GM18511 (cell line): Measurements from ENCODE around the gene NADK2.
A peak's percentile ranks its signal among the peaks of the same experiment; 100 is the strongest.
"Not testable (repeated sequence)": the region's sequence is repeated elsewhere in the genome, so short reads cannot be mapped to it uniquely, and the experiment has no call there.

Experiments used
- ATAC-seq: cut with Tn5 transposase; IDR thresholded peaks from one replicate; pipeline ENCODE4 v1.9.1; 2021; ENCODE audit warnings: mild to moderate bottlenecking, moderate library complexity; ENCODE audit not compliant: unreplicated experiment

Gene NADK2

DNA sequence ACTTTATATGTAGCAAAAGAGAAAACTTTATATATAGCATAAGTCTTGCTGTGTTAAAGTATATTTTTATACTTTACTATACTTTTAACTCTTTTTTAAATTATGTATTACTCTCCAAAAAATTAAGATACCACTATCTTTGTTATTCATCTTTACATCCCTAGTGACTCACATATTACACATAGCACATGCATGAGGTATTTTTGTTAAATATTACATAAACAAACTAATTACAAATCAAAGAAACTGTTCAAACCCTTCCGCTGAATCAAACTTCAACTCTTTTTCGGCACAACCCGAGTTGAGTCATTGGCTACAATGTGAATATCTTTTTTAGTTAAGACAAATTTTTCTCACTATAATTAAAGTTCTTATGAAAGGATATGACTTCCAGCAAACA lies 32.1 kb downstream of the NADK2 start:
- ATAC-seq: no peak

DNA sequence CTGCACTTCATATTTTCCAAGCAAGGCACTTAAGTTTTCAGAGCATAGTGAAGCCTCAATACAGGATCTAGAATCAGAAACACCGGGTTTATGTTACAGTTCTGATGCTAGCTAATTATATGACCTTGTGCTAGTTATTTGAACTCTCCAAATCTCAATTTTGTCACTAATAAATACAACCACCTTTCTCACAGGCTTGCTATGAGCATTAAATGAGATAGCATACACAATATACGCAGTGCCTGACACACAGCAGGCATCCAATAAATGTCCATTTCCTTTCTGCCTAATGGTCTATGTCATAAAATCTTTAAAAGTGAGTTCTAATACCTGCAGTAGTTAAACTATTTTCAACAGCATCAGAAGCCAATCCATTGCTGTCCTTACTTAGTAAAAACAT lies 32.9 kb downstream of the NADK2 start:
- no peak for ATAC-seq

DNA sequence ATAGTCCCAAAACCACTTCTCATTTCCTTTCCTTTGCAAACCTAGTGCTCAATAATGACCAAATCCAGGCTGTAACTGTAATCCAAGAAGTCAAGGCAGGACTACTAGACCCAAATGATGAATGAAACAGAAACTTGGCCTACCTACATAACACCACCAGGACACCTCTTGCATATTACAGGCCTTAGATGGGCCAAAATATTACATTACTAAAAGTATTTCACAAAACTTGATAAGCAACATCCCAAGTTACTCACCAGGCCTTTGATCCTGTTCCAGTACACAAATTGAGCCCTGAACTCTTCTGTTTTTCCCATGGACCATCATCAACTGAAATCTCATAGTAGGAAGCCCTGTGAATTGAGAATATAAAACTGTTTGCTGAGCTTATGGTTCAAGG lies 34.8 kb downstream of the NADK2 start:
- no peak for ATAC-seq

DNA sequence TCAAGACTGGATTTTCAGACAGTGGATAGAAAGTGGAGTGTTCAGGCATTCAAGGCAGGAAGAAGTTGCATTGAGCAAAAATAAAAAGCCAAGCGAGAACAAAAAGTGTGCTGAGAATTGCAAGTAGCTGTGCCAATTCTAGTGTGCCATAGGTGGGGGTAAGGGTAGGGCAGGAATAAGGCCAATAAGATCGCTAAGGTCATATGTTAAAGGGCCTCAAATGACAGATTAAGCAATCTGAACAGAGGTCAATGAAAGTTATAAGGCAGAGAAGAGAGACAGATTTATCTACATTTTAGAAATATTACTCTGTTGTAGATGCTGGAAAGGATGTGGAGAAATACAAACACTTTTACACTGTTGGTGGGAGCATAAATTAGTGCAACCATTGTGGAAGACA lies 36.4 kb downstream of the NADK2 start:
- no peak for ATAC-seq

DNA sequence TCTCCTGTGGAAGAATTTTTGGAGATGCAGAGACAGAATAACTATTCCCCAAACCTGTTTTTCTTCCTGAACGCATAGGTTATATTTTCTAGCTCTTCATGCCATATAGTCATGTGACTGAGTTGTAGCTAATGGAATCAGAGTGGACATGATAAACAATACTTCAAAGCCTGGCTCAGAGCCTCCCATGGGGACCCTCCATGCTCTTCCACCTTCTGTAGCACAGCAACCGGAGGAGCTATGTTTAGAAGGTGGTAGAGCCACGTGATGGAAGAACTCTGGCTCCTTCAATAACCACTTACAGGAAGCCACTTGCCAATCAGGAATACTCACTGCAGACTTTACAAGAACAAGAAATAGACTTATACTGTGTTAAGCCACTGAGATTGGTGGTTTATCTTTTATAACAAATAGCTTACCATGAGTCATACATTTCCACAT lies 39.2 kb downstream of the NADK2 start:
- ATAC-seq: no peak

DNA sequence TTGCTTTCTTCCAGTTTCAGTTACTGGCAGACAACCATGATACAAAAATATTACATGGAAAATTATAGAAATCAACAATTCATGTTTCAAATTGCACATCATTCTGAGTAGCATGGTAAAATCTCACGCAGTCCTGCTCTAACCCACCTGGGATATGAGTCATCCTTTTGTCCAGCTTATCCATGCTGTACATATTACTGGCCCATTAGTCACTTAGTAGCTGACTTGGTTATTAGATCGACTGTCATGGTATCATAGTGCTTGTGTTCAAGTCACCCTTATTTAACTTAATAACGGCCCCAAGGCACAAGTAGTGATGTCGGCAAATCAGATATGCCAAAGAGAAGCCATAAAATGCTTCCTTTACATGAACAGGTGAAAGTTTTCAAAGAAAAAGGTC lies 41.2 kb downstream of the NADK2 start:
- ATAC-seq: no peak

DNA sequence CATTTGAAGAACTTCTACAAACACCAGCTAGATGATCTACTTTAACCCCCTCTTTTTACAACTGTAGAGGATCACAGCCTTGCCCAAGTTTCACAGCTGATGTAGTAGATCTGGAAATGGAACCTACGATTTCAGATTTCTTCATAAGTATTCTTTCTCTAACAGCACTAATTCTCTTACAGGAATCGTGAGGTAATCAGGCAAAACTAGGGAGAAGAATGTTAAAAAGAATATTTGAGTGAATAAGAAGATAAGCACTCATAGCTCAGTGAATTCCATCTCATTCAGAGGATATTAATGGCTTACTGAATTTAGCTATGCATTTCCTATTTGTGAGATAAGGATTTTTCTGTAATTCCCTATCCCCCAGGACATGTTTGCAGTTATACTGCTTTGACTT lies 42.1 kb downstream of the NADK2 start:
- ATAC-seq: no peak

DNA sequence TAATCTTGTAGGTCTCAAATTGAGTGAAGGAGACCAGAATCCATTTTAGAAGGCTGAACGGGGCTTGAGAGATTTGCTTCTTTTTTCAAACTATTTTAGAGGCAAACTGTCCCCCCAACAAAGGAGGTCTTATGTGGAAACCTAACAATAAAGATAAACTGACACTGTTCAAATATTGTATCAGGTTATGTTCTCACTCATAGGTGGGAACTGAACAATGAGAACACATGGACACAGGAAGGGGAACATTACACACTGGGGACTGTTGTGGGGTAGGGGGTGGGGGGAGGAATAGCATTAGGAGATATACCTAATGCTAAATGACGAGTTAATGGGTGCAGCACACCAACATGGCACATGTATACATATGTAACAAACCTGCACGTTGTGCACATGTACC lies 42.9 kb downstream of the NADK2 start:
- ATAC-seq: not testable (repeated sequence)

DNA sequence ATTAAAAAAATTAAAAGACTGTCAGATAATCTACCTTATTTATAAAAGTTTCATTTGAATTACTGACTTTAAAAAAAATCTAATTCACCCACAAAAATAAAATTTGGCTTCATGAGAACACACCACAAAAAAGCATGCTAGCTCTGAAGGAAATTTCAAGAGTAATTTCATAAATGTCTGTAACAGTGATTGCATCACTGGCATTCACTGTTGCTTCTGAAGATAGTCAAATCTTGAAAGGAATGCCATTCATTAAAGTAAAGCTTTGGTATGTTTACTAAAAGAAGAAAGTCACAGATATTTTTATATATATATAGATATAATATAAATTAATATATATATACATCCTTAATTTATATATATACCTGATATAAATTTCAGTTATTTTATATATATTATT lies 43.4 kb downstream of the NADK2 start:
- no peak for ATAC-seq

DNA sequence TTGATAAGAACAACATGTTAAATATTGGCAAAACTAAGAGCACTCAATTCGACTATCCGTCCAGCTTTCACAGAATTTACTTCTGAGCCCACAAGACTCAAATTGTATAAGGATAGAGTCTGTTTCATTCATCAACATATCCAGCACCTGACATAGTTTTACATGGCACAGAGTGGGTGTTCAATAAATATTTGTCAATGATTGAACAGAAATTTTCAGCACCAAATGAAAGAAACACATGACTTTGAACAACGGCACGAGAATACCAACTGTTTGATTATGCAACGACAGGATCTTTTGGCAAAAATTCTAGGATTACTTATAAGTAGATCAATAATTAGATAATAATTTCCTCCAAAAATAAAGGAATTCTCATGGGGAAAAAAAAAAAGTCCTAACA lies 48.0 kb downstream of the NADK2 start:
- ATAC-seq: no peak

DNA sequence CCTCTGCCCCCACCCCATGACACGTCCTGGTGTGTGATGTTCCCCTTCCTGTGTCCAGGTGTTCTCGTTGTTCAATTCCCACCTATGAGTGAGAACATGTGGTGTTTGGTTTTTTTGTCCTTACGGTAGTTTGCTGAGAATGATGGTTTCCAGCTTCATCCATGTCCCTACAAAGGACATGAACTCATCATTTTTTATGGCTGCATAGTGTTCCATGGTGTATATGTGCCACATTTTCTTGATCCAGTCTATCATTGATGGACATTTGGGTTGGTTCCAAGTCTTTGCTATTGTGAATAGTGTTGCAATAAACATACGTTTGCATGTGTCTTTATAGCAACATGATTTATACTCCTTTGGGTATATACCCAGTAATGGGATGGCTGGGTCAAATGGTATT lies 57.3 kb downstream of the NADK2 start:
- ATAC-seq: not testable (repeated sequence)

DNA sequence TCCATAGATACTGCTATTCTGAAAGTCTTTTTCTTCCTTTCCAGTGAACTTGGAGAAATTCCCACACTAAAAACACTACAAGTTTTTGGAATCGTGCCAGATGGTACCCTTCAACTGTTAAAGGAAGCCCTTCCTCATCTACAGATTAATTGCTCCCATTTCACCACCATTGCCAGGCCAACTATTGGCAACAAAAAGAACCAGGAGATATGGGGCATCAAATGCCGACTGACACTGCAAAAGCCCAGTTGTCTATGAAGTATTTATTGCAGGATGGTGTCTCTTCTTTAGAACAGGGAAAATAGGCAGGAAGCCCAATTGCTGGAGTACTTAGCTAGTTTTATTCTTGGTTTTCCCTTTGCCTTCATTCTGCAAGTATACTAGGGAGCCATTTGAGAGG lies 60.0 kb downstream of the NADK2 start:
- no peak for ATAC-seq

DNA sequence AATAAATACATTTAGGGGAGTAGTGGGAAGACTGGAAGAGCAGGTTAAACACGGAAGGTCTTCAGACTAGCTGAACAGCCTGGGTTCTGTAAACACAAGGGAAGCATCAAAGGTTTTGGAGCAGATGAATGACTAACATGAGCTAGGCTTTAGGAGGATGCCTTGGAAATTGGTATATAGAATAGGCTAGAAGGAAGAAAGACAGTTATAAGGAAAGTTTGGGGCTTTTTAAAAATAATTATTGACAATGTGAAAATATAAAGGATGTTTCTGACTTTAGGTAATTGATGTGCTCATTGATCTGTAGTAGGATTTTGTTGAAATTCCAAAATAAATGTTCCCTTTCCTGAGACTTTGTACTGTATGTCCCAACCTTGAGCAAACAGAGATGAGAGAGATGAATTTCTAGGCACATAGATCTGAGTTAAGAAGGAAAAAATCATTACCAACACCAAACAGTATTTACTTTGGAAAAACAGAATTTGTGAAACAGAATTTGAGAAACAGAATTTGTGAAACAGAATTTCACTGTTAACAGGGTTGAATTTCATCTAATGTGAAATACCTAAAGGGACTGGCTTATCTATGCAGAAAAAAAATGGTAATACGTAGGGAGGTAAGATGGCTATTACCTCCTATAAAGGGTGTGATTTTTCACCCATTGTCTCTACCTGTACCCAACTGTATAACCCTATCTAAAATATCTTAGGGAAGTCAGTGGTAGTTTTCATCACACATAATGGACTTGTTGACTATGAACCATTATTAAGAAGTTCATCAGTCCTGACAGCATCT lies 61.0 kb downstream of the NADK2 start:
- no peak for ATAC-seq

DNA sequence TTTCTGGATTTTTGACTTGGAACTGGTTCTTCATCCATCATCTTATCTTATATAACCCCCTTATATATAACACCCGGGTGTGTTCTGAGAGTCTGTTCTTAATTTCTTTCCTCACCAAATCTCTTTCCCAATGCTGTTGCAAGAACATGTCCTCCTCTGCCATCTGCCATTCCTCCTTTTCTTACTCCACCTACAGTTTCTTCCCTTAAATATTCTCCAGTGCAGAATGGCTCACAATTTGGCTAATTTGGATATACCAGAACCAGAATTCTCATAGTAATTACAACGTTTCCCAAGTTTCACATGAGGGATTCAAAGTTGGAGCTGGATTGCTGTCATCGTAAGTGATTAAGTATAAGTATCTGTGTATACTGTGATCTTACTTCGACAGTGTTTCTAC lies 61.8 kb downstream of the NADK2 start:
- ATAC-seq: no peak

DNA sequence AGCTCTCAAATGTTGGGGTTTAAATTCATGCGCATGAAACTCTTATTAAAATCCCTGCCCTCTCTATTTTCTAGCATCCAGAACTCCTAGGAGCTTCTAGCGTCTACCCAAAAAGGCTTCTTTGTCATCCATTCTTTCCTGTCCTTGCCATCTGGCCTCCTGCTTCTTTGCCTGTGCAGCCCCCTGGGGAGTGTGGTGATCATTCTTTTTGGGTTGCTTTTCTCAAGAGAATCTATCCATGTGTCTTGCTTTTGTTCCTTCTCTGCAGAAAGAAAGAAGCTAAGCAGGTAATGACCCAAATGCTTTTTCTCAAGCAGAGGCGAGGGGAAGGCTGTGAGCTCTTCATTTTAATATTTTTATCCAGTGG lies 63.2 kb downstream of the NADK2 start:
- ATAC-seq: no peak

DNA sequence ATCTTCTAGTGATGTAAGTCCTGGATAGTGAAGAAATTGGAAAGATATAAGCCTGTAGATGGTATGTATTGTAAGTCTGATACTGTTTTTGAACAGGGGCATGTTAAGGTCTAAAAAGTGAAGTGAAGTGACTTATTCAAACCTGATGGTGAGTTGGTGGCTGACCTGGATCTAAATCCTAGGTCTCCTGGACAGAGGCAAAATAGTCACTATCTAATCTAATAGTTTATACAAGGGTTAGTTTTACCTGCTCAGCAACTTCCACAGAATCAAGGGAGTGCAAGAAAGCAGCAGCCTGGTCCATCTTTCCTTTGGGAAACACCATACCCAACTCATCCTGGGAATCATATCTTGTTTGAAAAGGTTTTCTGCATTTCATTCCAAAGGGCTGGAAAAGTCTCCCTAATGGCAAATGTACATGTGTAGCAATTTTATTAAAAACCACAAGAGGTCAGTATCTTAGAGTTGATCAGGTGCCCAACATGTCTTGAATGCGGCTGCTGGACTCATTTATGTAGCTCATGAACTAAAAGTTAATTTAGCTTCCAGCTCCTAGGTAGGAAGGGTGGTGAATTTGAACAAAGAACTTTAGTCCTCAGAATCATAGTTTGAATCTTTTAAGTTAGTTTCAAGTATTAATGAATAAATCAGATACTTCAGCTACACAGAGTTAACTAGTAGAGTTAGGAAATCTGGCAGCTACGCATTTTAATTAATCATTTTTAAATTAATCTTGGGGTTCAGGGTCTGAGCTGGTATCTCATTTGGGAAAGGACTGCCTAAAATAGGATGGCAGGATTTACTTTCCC lies 63.8 kb downstream of the NADK2 start:
- ATAC-seq: peak; percentile 37

DNA sequence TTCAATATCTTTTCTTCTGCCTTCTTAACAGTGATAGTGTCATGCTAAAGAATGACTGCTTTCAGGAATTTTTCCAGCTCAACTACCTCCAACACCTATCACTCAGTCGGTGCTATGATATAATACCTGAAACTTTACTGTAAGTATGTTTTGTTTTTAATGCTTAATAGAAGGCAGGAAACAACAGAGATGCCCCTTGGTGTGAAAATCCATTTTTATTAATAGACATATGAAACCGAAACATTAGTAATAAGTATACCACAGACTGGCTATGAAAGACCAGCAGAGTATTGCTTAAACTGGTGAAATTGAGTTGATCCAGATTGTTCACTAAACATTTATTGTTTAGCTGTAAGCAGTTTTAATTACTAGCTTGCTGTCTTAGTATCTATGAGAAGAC lies 64.6 kb downstream of the NADK2 start:
- ATAC-seq: peak; percentile 99

DNA sequence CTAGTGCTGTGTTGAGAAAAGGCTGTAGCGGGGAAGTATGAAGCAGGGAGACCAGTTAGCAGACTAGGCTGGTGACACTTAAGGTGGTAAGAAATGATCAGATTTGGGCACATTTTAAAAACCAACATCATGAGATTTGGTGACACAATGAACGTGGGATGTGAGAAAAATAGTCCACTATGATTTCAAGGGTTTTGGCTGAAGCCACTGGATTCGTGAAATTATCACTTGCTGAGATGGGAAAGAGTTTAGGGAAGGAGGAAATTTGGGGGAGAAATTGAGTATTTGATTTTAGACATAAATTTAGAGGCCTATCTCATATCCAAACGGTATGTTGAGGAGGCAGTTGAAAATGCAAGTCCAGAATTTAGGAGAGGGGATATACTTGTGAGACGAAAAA lies 66.7 kb downstream of the NADK2 start:
- ATAC-seq: no peak

DNA sequence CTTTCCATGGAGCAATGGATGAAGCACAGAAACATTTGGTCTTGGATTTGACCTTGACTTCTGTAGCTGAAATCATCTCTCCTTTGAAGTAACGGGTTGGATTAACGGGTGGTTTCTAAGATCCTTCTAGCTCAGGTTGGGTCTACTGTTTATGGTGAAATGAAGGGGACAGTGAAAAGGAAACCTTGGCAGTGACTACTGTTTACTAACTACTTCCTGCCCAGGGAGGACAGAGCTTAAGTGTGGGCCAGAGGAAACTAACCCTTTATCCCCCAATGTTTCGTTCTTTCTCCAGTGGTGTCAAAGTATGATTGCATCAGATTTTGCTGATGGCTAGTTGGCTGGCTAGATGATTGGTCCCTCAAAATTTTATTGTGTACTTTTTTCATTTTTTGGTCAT lies 67.6 kb downstream of the NADK2 start:
- no peak for ATAC-seq

DNA sequence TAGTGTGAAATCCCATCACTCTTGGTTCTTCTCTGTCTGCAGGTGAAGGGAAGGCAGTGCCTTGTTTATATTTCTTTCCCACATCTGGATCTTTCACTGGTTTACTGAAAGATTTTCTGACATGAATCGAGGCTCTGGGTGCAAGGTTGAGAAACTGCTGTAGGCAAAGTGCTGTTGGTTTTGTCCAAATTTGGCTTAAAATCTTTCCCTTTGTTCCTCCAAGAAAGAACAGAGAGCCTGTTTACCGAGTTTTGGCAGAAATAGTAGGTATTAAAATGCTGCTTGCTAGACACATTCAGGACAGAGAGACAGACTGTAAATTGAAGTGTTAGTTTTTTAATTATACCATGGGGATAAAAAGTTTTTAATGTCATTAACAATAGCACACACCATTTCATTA lies 68.3 kb downstream of the NADK2 start:
- no peak for ATAC-seq

DNA sequence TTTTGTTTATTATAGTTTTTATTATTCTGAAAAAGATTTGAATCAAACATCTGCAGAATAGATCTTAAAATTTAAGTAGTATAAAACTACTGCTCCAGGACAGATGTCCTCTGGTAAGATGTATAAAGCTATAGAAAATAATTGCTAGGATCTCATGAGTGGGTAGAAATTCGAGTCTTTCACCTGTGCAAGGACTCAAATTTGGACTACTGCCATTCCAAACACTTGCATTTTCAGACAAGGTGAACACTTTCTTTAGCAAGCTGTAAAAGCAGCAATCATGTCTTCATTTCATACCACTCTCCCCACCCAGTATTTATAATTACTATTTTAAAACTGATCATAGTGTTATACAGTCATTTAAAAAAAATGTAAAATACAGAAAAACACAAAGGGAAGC lies 69.1 kb downstream of the NADK2 start:
- ATAC-seq: no peak

DNA sequence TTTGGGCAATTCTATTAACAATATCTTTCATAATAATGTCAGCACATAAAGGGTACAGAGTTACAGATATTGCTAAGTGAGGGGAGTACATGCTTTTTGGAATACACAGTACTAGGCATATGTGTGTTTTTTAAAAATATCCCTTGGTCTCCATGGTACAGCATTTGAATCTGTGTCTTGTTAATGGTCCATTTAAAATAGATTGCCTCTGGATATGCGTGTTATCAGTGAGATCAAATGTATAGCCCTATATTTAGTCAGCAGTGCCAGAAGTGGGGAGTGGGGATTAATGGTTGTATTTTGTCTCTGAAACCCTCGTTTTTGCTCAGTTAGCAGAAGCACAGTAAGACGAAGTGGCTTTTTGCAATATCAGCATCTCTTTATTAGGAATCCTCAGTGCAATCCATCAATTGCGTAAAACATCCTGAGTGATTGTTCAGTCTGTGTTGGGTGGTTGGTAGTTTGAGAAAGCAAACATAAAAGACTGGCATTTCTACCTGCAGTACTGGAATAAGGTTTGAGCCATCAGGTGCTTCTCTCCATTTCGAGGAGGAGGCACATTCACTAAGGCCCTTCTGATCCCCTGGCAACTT lies 70.8 kb downstream of the NADK2 start:
- ATAC-seq: no peak
